Stimulated activated CD4-positive, alpha-beta T cell treated with anti-CD3 and anti-CD28 coated beads, TNF-alpha, amount 100 ng/mL, for 48 hours (primary cell): ENCODE results near the gene DLGAP4.
A peak's percentile ranks its signal among the peaks of the same experiment; 100 is the strongest.

Source experiments
- DNase-seq, 3 donors: peaks; one replicate each; pipeline ENCODE4 v3.0.0-alpha.2; 2020; ENCODE audit warnings: low read depth in 3 of 3

Gene DLGAP4

DNA sequence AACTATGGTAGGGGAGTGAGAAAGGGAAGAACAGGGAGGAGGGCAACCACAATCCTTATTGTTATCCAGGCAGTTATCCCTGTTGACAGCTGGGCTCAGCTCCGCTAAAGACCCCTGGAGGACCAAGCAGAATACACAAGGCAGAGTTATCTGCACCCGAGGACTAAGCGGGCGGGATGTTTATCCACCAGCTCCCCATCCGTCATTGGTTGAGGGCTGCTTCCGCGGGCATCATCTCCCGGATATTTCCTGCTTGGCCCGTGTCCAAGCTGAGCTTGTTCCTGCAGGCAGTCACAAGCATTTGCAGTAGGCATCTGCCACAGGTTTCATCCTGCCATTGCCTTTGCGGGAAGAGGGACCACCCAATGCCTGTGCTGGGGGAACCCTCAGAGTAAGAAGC, 102.1 kb downstream of the DLGAP4 start:
- no peak for DNase-seq

DNA sequence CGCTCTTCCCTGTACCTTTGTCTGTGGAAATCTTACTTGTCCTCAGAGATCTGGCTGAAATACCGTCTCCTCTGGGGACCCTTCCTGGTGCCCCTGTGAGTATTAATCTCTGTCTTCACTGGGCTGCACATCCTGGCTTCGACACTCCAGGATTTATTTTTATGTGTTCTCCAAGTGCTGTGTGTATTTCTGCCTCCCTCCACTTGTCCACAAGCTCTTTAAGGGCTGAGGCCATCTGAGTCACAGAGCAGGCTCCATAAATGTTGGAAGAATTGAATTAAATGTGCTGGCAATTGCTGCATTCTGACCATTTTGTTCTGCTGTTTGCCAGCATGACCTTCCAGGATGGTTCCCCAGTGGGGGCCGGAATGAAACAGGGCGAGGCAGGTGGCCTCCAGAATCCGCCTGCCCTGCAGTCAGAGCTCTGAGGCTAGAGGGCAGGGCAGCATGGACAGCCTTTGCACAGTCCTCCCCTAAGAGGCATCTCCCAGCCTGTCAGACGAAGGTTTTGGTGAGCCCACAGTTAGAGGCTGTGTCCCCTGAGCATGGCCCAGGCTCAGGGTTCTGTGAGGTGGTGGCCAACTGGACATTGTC, 105.8 kb downstream of the DLGAP4 start:
- DNase-seq = no peak

DNA sequence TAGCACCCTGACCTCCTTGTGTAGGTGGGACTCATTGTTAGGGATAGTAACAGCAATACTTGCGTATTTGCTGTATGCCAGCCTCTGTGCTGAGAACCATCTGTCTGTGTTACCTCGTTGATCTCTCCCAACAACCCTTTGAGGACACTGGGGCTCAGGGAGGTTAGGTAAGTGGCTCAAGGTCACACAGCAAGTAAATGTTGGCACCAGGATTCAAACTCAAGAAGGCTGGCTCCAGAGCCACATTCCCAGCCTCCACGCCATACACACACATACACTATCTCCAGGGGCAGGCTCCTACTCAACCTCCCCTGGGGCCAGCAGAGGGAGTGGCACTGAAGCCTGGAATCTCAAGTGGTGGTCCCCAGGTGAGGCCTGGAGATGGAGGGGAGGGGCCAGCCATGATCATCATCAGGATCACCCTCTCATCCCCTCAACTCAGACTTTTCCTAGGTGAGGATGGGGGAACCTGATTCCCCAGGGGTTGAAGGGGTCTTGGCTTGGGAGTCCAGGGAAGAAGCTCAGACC, 109.4 kb downstream of the DLGAP4 start:
- DNase-seq = no peak

DNA sequence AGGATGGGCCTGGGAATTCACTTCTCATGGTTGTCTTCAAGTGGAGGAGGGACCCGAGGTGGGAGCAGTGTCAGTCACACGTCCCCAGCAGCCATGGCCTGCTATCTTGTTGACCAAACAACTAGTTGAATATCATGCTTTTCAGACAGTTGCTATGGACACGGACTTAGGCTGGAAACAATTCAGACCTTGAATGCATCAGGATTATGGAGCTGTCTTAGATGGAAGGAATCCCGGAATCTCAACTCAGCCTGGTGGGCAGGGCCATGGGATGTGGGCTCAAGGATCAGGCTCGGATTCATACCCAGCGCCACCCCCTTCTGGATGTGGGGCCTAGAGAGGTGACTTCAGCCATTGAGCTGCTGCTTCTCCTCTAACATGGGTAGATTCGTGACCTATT, 112.6 kb downstream of the DLGAP4 start:
- DNase-seq = no peak

DNA sequence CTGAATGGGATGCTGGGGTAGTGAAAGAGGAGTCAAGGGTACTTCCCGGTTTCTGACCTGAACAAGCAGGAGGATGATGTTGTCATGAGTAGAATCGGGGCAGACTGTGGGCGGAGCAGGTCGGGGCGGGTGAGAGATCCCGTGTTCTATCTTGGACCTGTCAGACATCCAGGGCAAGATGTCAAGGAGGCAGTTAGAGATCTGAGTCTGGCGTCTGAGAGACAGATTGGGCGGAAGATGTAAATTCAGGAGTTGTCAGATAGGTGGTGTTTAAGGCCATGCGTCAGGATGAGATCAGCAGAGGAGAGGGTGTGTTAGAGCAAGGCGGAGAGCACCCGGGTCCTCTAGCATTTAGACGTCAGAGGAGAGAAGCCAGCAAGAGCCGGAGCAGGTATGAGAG, 115.5 kb downstream of the DLGAP4 start:
- DNase-seq = no peak

DNA sequence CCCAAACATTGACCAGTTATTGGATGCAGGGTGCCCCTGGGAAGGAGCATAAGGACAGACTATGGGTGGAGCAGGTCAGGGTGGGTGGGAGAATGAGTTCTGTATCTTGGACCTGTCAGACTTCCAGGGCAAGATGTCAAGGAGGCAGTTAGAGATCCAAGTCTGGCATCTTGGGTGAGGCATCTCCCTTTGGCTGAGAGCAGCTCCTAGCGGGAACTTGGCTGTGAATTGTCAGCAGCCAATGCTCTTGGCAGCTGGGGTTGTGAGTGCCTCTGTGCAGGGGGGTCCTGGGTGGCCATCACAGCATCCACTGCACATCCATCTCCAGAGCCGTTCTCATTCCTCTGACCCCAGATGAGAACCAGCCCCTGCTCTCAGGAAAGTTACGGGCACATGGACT, 118.2 kb downstream of the DLGAP4 start:
- no peak for DNase-seq

DNA sequence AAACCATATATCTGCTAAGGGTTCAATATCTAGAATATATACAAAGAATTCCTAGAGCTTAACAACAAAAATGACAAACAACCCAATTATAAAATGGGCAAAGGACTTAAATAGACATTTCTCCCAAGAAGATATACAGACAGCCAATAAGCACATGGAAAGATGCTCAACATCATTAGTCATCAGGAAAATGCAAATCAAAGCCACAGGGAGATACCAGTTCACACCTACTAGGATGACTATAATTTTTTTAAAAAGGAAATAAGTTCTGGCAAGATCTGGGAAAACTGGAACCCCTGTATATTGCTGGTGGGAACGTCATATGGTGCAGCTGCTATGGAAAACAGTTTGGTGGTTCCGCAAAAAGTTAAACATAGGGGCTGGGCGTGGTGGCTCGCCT, 119.0 kb downstream of the DLGAP4 start:
- DNase-seq = no peak

DNA sequence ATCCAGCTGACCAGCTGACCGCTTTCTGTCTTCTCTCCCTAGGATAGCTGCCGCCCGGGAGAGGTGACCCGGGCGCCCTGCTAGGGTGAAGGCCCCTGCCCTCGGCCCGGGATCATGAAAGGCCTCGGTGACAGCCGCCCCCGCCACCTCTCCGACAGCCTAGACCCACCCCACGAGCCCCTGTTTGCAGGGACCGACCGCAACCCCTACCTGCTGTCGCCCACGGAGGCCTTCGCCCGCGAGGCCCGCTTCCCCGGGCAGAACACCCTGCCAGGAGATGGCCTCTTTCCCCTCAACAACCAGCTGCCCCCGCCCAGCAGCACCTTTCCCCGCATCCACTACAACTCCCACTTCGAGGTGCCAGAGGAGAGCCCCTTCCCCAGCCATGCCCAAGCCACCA, 125.5 kb downstream of the DLGAP4 start:
- DNase-seq = no peak

DNA sequence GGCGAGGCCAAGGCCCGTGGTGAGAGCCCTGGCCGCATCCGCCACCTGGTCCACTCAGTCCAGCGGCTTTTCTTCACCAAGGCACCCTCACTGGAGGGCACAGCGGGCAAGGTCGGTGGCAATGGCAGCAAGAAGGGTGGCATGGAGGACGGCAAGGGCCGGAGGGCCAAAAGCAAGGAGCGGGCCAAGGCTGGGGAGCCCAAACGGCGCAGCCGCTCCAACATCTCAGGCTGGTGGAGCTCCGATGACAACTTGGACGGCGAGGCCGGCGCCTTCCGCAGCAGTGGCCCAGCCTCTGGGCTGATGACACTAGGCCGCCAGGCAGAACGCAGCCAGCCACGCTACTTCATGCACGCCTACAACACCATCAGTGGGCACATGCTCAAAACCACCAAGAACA, 126.0 kb downstream of the DLGAP4 start:
- no peak for DNase-seq

DNA sequence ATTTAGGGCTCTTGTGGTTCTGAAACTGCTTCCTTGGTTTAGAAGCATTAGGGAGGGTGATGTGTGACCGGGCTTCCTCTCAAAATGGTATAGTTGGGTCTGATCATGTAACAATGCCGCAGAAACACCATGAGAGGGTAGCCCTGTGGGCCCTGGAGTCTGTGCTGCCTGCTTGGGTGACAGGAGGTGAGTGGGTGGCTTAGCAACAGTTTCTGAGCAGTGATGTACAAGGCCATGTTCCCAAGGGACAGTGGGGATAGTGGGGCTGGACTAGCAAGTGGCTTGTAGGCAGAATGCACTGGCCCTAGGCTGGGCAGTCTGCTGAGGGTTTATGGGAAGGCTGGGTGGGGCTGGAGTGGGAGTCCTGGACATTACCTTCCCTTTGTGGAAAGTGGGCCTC, 128.2 kb downstream of the DLGAP4 start:
- no peak for DNase-seq

DNA sequence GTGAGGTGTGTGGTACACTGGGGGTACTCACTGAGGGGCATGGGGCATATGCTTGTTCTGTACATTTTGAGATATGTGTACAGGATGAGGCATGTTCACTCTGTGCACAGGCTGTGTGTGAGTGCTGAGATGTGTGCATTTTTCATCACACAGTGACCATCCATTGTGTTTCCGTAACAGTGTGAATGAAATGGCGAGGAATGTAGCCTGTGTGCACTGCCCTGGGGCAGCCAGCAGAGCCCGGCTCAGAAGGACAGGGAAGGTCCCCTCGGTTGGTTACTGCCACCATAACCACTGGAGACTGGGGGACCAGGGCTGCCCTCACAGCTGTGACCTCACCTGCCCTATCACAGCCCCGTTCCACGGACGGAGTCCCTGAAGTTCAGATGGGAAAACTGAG, 129.0 kb downstream of the DLGAP4 start:
- no peak for DNase-seq

DNA sequence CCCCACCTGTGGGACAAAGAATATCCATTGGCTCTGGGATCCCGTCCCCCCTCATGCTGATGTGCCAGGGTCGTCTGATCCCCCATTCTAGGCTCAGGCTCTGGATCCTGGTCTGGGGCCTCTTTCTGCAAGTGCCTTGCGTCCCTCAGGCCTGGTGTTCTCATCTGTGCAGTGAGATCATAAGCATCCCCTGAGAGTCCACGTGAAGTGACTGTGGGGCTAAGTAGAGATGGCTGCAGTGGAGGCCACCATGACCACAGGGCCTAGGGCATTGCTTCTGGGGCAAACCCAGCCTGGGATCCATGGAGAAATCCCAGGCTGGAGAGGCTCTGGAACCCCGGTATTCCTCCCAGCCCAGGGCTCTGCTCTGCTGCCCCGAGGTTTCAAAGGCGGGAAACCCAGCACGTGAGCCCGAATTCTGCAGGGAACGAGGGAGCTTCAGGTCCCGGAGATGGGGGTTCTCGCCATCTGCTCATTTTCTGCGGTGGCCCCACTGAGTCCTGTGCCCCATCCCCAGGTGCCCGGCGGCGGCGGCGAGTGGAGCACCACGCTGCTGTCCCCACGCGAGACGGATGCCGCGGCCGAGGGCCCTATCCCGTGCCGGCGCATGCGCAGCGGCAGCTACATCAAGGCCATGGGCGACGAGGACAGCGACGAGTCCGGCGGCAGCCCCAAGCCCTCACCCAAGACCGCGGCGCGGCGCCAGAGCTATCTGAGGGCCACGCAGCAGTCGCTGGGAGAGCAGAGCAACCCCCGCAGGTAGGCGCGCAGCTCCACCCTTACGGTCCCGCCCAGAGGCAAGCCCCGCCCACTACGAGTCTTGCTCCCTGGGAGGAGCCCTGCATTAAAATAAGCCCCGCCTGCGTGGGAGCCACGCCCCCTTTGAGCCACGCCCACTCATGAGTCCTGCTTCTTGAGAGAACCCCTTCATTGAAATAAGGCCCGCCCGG, 129.7 kb downstream of the DLGAP4 start:
- peak; percentile 73 to 91 (median 82) for DNase-seq

DNA sequence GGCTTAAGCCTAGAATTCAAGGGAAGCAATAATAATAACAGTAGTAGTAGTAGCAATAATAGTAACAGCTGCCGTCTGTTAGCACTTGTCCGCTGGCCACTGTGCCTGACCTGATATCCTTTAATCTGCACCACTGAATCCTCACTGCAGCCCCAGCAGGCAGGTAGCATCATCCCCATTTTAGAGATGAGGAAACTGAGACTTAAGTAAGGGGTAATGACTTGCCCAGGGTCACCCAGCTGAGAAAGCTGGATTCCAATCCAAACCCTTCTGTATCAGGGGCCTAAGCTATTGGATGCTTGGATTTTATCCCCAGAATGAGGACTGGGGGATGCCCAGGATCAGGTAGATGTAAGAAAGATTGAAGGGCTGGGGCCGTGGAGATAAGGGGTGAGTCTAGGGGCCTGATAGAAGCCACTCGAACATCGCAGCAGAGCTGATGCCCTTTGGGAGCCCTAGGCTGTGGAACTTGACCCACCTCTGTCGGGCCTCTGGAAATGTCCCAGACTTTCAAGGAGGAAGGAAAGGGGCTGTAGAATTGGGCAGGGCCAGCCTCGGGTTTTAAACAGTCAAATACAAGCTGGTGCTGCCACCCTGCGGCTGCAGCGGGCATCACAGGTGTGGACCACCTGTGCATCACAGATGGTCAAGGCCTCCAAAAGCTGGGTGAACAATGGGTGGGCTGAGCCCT, 133.0 kb downstream of the DLGAP4 start:
- peak; percentile 30 to 59 (median 39) for DNase-seq

DNA sequence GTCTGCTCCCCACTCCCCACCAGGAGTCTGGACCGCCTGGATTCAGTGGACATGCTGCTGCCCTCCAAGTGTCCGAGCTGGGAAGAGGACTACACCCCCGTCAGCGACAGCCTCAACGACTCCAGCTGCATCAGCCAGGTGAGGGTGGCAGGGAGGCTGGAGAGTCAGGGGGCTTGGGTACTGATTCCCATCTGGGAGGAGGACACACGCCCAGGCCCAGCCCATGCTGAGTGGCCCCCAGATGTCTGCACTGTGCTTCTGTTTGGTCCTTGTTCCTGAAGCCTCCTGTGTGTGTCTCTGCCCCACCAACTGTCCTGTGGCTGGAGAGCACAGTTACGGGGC, 133.6 kb downstream of the DLGAP4 start:
- DNase-seq = no peak

DNA sequence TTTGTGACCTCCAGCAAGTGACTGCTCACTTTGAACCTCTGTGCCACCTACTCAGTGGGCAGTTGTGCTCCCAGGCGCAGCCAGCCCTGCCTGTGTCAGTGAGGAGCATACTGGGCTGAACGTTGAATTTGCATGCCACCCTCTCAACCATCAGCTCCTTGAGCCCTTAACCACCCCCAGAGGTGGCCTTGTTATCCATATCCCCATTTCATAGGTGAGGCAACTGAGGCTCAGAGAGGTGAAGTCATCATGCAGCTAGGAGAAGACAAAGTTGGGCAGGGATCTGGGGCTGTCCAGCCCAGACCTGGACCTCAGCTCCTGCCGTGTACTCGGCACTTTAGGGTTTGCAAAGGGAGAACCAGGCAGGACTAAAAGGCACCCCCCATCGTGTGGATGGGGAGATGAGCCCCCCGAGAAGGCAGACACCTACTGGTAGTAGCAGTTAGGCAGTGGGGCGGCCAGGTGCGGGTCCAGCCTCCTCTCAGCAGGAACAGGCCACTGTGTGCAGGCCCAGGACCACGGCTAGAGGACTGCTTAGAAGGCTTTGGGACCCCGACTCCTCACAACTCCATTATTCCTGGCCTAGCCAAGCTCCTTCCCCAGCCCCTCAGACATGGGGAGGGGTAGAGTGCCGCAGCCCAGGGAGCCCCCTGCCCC, 134.4 kb downstream of the DLGAP4 start:
- no peak for DNase-seq

DNA sequence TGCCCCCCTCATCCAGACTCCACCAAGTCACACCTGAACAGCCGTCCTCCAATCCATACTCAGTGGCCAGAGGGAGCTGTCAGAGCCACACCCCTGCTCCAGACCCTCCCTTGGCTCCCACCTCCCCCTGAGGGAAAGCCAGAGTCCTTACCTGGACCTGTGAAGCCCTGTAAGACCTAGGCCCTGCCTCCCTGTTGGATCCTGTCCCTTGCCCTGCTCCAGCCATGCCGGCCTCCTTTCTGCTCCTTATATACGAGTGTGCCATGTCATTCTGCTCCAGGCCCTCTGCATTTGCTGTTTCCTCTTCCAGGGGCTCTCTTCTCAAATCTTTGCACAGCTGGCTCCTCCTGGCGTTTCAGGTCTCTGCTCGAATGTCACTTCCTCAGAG, 134.9 kb downstream of the DLGAP4 start:
- DNase-seq = no peak

DNA sequence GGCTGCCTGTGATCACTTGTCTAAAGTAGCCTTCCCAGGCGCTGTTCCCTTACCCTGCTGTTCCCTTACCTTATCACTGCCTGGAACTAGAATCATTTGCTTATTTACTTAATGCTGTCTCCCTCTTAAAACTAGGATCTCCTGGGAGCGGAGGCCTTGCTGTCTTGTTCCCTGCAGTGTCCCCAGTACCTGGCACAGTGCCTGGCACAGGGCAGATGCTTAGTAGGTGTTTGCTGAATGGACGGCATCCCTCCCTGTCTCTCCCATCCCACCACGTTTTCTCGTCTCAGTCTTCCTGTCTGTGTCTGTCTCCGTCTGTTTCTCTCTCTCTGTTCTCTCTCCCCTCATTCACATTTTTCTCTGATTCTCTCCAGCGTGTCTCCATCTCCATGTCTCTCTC, 135.3 kb downstream of the DLGAP4 start:
- no peak for DNase-seq

DNA sequence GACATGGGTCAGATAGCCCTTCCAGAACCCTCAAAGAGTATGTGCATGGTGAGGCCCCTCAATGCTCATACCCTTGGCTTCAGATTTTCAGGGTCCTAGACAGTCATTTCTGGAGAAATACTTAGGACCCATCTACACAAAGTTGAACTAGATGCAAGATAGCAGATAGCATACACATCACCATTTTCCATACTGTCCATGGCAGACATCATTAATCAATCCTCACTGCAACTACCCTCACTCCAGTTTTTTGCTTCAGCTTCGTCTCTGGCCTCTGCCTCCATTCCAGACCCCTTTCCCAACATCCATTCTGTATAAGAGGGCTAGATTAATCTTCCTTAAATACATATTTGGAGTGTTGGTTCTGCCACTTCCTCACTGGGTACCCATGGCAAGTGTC, 139.7 kb downstream of the DLGAP4 start:
- DNase-seq = no peak

DNA sequence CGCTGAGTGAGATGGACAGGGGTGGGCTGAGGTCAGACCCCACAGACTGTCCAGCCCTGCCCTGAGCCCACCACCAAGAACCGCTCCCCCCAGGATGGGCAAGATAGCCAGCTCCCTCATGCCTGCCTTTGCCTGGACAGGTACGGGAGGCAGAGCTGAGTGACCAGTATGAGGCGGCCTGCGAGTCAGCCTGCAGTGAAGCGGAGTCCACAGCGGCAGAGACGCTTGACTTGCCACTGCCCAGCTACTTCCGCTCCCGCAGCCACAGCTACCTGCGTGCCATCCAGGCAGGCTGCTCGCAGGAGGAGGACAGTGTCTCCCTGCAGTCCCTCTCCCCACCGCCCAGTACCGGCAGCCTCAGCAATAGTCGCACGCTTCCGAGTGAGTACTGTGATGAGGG, 140.4 kb downstream of the DLGAP4 start:
- no peak for DNase-seq

DNA sequence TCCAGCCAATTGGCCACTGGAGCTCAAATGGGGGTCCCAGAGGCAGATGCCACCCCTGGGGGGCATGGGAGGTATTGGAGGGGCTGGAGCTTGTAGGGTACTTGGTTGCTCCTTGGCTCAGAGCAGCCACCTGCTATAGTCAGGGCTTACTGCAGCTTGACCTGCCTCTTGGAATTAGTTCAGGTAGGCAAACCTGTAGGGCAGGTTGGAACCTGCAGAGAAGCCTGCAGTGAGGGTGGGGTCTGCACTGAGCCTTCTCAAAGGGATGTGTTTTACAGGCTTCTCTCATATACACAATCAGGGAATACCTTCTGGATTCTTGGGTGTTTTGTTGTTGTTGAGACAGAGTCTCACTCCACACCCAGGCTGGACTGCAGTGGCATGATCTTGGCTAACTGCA, 141.0 kb downstream of the DLGAP4 start:
- no peak for DNase-seq

DNA sequence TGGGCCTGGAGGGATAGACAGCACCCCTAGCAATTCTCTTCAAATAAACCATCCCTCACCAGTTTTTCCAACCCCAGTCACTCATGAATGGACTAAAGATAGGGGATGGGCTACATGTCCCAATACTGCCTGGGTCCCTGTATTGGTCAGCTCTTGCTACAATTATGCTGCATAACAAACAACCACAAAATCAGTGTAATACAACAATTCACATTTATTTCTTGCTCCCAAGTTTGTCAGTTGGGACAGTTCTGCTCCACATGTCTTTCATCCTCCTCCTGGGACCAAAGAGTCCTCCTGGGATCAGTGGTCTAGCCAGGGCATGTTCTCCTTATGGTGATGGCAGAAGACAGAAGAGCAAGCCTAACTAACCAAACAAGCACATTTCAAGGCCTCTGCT, 143.5 kb downstream of the DLGAP4 start:
- no peak for DNase-seq

DNA sequence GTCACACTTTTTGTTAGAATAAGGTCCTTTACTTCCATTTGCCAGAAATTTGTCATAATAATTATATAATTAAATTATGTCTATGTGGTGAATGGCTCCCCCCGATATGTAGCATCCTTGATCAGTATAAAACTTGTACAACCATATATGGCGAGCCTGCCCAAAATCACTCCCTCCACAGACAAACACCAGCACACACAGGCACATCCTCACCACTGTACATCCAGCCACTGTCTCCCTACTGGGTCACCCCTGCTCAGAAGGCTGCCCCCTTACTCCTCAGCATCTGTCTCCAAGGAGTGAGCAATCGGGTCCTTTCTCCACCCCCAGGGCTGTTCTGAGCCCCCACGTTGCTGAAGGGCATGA, 148.2 kb downstream of the DLGAP4 start:
- DNase-seq = no peak
